IMR-90 (cell line): ENCODE results near the gene FLVCR2. TPM values are rescaled to one million over a fixed set of nuclear protein-coding genes. Genes with fewer than 3 reads are reported as not detected.

ENCODE experiments used
- ATAC-seq: fragments of 200-7000 bp; cut with Tn5 transposase; 2 replicates; pipeline ENCODE4 v1.9.1; 2020; ENCODE audit warnings: low read depth, mild to moderate bottlenecking, moderate library complexity
- BruUV-seq: library from RNA; stranded (reverse); fragments of 400-500 nt; replicated peaks from 2 replicates; lab custom pipeline; 2021; lab: Mats Ljungman, UMichigan
- CTCF ChIA-PET: fragments of 300-600 bp; formaldehyde crosslinking; extraction: SDS; loops from one replicate; lab custom pipeline; 2021; ENCODE audit warnings: antibody characterized with exemption; lab: Yijun Ruan, JAX
- POLR2A ChIA-PET: fragments of 300-600 bp; sonication (Branson Sonifier 250); formaldehyde crosslinking; loops from one replicate; lab custom pipeline; 2022; ENCODE audit warnings: antibody characterized with exemption; ENCODE audit not compliant: unreplicated experiment; lab: Charles Lee
- DNase-seq: peaks from one replicate; pipeline ENCODE4 v3.0.0; 2013
- H2AFZ ChIP-seq: replicated peaks from 2 replicates; pipeline ENCODE3; 2013; ENCODE audit warnings: low read length, mild to moderate bottlenecking; ENCODE audit not compliant: poor library complexity
- H2AK5ac ChIP-seq: 2 replicates; pipeline ENCODE4 v1.6.1; 2013; ENCODE audit warnings: low read depth, low read length, inconsistent platforms
- H2AK9ac ChIP-seq: replicated peaks from 2 replicates; pipeline ENCODE3; 2013; ENCODE audit warnings: mild to moderate bottlenecking, low read depth, low read length, moderate library complexity; ENCODE audit not compliant: poor library complexity
- H2BK120ac ChIP-seq: 2 replicates; pipeline ENCODE4 v1.6.1; 2013; ENCODE audit warnings: low read depth, low read length, inconsistent platforms
- H2BK15ac ChIP-seq: 3 replicates; pipeline ENCODE4 v1.6.1; 2013; ENCODE audit warnings: low read depth, low read length, inconsistent platforms
- H2BK20ac ChIP-seq: 2 replicates; pipeline ENCODE4 v1.6.1; 2013; ENCODE audit warnings: low read depth, mild to moderate bottlenecking, inconsistent platforms, low read length, moderate library complexity
- H2BK5ac ChIP-seq: 2 replicates; pipeline ENCODE4 v1.6.1; 2013; ENCODE audit warnings: mild to moderate bottlenecking, low read depth, low read length, inconsistent platforms; ENCODE audit not compliant: poor library complexity, severe bottlenecking
- H3K14ac ChIP-seq: replicated peaks from 2 replicates; pipeline ENCODE4 v1.6.1; 2013; ENCODE audit warnings: low read depth, low read length, inconsistent platforms
- H3K18ac ChIP-seq: 2 replicates; pipeline ENCODE4 v1.6.1; 2013; ENCODE audit warnings: low read depth, low read length, control low read depth
- H3K23ac ChIP-seq: 2 replicates; pipeline ENCODE4 v1.6.1; 2013; ENCODE audit warnings: low read depth, low read length, inconsistent platforms
- H3K27ac ChIP-seq: 2 replicates; pipeline ENCODE4 v1.5.1; 2013; ENCODE audit warnings: mild to moderate bottlenecking, control low read depth, low read length; ENCODE audit not compliant: insufficient read depth
- H3K27me3 ChIP-seq: 2 replicates; pipeline ENCODE4 v1.6.1; 2013; ENCODE audit warnings: low read length; ENCODE audit not compliant: control insufficient read depth, insufficient read depth
- H3K36me3 ChIP-seq: 2 replicates; pipeline ENCODE4 v1.6.1; 2013; ENCODE audit warnings: low read length, mixed read lengths; ENCODE audit not compliant: control insufficient read depth, insufficient read depth
- H3K4ac ChIP-seq: 2 replicates; pipeline ENCODE4 v1.6.1; 2013; ENCODE audit warnings: low read depth, low read length, inconsistent platforms
- H3K4me1 ChIP-seq: 2 replicates; pipeline ENCODE4 v1.6.1; 2013; ENCODE audit warnings: low read length, mixed read lengths; ENCODE audit not compliant: control insufficient read depth, insufficient read depth
- H3K4me2 ChIP-seq: 2 replicates; pipeline ENCODE4 v1.6.1; 2013; ENCODE audit warnings: low read depth, mild to moderate bottlenecking, control low read depth, low read length, moderate library complexity
- H3K4me3 ChIP-seq: 2 replicates; pipeline ENCODE4 v1.5.1; 2013; ENCODE audit warnings: low read depth, mild to moderate bottlenecking, control low read depth, low read length, moderate library complexity; ENCODE audit not compliant: insufficient read depth
- H3K56ac ChIP-seq: 2 replicates; pipeline ENCODE4 v1.6.1; 2013; ENCODE audit warnings: low read length, inconsistent platforms; ENCODE audit not compliant: insufficient read depth; ENCODE audit errors: extremely low read depth
- H3K79me1 ChIP-seq, 2 experiments: 2 replicates each; pipeline ENCODE4 v1.6.1; 2013; ENCODE audit warnings: low read length in 2 of 2, inconsistent platforms in 1 of 2, low read depth in 1 of 2
- H3K9ac ChIP-seq: 2 replicates; pipeline ENCODE4 v1.6.1; 2013; ENCODE audit warnings: low read depth, low read length, control low read depth
- H3K9me1 ChIP-seq: 2 replicates; pipeline ENCODE4 v1.6.1; 2013; ENCODE audit warnings: low read length, inconsistent platforms; ENCODE audit not compliant: insufficient read depth
- H3K9me3 ChIP-seq: 2 replicates; pipeline ENCODE4 v1.6.1; 2013; ENCODE audit warnings: low read length; ENCODE audit not compliant: control insufficient read depth, insufficient read depth
- H4K20me1 ChIP-seq: 2 replicates; pipeline ENCODE4 v1.6.1; 2013; ENCODE audit warnings: low read length, inconsistent platforms; ENCODE audit not compliant: insufficient read depth
- H4K5ac ChIP-seq: 2 replicates; pipeline ENCODE4 v1.6.1; 2013; ENCODE audit warnings: mild to moderate bottlenecking, low read depth, low read length, control low read depth
- H4K8ac ChIP-seq, 2 experiments: 2 replicates each; pipeline ENCODE4 v1.6.1; 2013; ENCODE audit warnings: low read depth in 2 of 2, low read length in 2 of 2, control low read depth in 1 of 2, inconsistent platforms in 1 of 2
- H4K91ac ChIP-seq: 2 replicates; pipeline ENCODE4 v1.6.1; 2013; ENCODE audit warnings: low read depth, low read length, inconsistent platforms; ENCODE audit not compliant: insufficient read depth
- BHLHE40 ChIP-seq: fragments of 150-350 bp; IDR thresholded peaks from 2 replicates; pipeline ENCODE4 v1.6.1; 2016; ENCODE audit warnings: mild to moderate bottlenecking, low read depth, low read length
- CEBPB ChIP-seq: IDR thresholded peaks from 2 replicates; pipeline ENCODE4 v1.6.1; 2012; ENCODE audit warnings: low read depth, low read length, improper control_type of control experiment
- CHD1 ChIP-seq: IDR thresholded peaks from 2 replicates; pipeline ENCODE4 v1.6.1; 2012; ENCODE audit warnings: low read depth, low read length, improper control_type of control experiment
- FOS ChIP-seq: fragments of 150-350 bp; IDR thresholded peaks from 2 replicates; pipeline ENCODE4 v1.6.1; 2016; ENCODE audit warnings: low read depth, low read length
- MAFK ChIP-seq: IDR thresholded peaks from 2 replicates; pipeline ENCODE4 v1.6.1; 2012; ENCODE audit warnings: low read depth, low read length, improper control_type of control experiment
- MAZ ChIP-seq: IDR thresholded peaks from 2 replicates; pipeline ENCODE4 v1.6.1; 2012; ENCODE audit warnings: low read depth, mild to moderate bottlenecking, low read length, improper control_type of control experiment, moderate library complexity, borderline replicate concordance
- MXI1 ChIP-seq: IDR thresholded peaks from 2 replicates; pipeline ENCODE4 v1.6.1; 2012; ENCODE audit warnings: low read depth, mild to moderate bottlenecking, low read length, moderate library complexity, borderline replicate concordance
- NFE2L2 ChIP-seq: fragments of 150-350 bp; IDR thresholded peaks from 2 replicates; pipeline ENCODE4 v1.6.1; 2016; ENCODE audit warnings: low read depth, mild to moderate bottlenecking, low read length
- POLR2A ChIP-seq: IDR thresholded peaks from 2 replicates; pipeline ENCODE4 v1.6.1; 2012; ENCODE audit warnings: mild to moderate bottlenecking, low read depth, low read length
- RAD21 ChIP-seq: IDR thresholded peaks from 2 replicates; pipeline ENCODE4 v1.6.1; 2012; ENCODE audit warnings: low read length, improper control_type of control experiment
- RCOR1 ChIP-seq: IDR thresholded peaks from 2 replicates; pipeline ENCODE4 v1.6.1; 2012; ENCODE audit warnings: mild to moderate bottlenecking, low read length, improper control_type of control experiment; ENCODE audit not compliant: insufficient replicate concordance
- RFX5 ChIP-seq: IDR thresholded peaks from 2 replicates; pipeline ENCODE4 v1.8.0; 2012; ENCODE audit warnings: low read depth, mild to moderate bottlenecking, low read length, moderate library complexity
- SMC3 ChIP-seq: fragments of 150-350 bp; IDR thresholded peaks from 2 replicates; pipeline ENCODE4 v1.6.1; 2016; ENCODE audit warnings: low read depth, mild to moderate bottlenecking, antibody characterized with exemption, low read length, moderate library complexity
- WGBS, 2 experiments: methylation state at CpG; one replicate each; pipeline versions ENCODE4 v1.1.5 to v1.1.7; 2013; ENCODE audit warnings: missing lambda C conversion rate in 2 of 2; ENCODE audit not compliant: insufficient read length in 1 of 2; ENCODE audit errors: extremely low coverage in 2 of 2; 5-methylcytosine and 5-hydroxymethylcytosine counted together
- dilution Hi-C: fragments of 300-500 bp; cut with HindIII; formaldehyde crosslinking; loops from one replicate; pipeline ENCODE4 v1.14.3; 2018; ENCODE audit warnings: low sequenced_read_pairs; ENCODE audit not compliant: unreplicated experiment
- in situ Hi-C: fragments of 300-500 bp; cut with MboI; formaldehyde crosslinking; loops from 3 replicates; pipeline ENCODE4 v1.14.3; 2019; ENCODE audit warnings: low sequenced_read_pairs, inconsistent platforms, mixed read lengths
- intact Hi-C: fragments of 100-400 bp; cut with micrococcal nuclease; formaldehyde crosslinking; loops from 2 replicates; pipeline ENCODE4 v1.10.0; 2022
- polyA plus RNA-seq, 3 experiments: library from polyadenylated mRNA; depleted of rRNA; stranded (reverse); fragments of >200 nt; gene quantifications; 2 replicates each; pipeline ENCODE4 v1.2.3, GENCODE V29; 2012; ENCODE audit warnings: low replicate concordance in 1 of 3
- total RNA-seq: library from RNA; depleted of rRNA; stranded (reverse); fragments of >200 nt; gene quantifications from 2 replicates; pipeline ENCODE4 v1.2.3, GENCODE V29; 2012
- TF ChIP-seq, protein P1 (sequence below): fragments of 150-350 bp; IDR thresholded peaks from 2 replicates; pipeline ENCODE4 v1.6.1; 2016; ENCODE audit warnings: low read depth, mild to moderate bottlenecking, low read length, moderate library complexity, borderline replicate concordance
- TF ChIP-seq, protein P2 (sequence below): conservative IDR thresholded peaks from 2 replicates; pipeline ENCODE4 v1.5.1; 2012; ENCODE audit warnings: mild to moderate bottlenecking, low read depth, low read length, improper control_type of control experiment
- TF ChIP-seq, protein P3 (sequence below): fragments of 150-350 bp; IDR thresholded peaks from 2 replicates; pipeline ENCODE4 v1.6.1; 2017; ENCODE audit warnings: mild to moderate bottlenecking, antibody characterized with exemption, low read length, low read depth

The FLVCR2 gene
- total and polyA plus RNA-seq, 2 of the 4 experiments (the other 2 are of a cell fraction) = 0.94 to 1.4 TPM

DNA sequence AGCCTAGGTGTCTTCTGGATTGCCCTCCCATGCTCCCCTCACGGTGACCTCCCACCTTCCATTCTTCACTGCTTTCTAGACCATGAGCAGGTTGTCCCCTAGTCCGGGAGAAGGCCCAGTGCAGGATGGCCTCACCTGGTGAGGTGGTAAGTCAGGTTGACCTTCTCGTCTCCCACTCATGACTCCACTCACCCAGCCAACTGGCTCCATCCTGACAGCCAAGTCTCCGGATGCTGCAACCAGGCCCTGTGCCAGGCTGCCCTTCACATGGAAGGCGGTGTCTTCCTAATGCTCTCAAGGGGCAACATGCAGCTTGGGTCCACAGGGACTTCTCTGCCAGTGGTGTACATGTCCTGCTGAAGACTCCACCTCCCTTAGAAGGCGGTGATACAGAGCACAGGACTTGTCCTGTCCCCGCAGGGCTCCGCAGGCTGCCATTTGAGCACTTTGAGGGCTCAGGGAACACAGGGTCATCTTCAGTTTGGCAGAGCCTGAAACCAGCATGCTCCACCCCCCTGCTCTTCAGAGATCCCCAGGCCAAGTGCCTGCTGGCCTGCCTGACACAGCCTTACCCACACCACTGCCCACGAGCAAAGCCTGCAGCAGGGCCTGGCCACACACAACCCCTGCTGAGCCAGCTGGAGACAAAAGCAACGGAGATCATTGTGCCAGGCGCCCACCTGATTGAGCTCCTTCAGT lies 30.7 kb upstream of the FLVCR2 start:
- H3K27me3 ChIP-seq = peaks cover 14% of the 10 kb centered on the region
- intact Hi-C loops (no loop called here), in situ Hi-C loops (no loop called here), dilution Hi-C loops (no loop called here)
- H3K56ac ChIP-seq = no peak overlapping the region
- no peak overlapping the region for H2BK120ac ChIP-seq
- no peak overlapping the region for H4K5ac ChIP-seq
- 89% methylated on average over 4 of the region's 11 CpGs; no CpG with 5 or more reads in 1 of the 2 experiments for WGBS, 2 experiments
- H2AFZ ChIP-seq = no peak overlapping the region
- no peaks in the 10 kb centered on the region for H3K36me3 ChIP-seq
- H3K27ac ChIP-seq = no peak overlapping the region
- H3K14ac ChIP-seq = no peak overlapping the region
- H2AK9ac ChIP-seq = no peak overlapping the region
- H3K4ac ChIP-seq = no peak overlapping the region
- ATAC-seq = no peak
- no peaks in the 10 kb centered on the region for H3K9me1 ChIP-seq
- H2BK20ac ChIP-seq = no peak overlapping the region
- H3K9me3 ChIP-seq = no peaks in the 10 kb centered on the region
- no peak overlapping the region for H3K4me3 ChIP-seq
- no peak for TF ChIP-seq RFX5
- no peak for TF ChIP-seq FOS
- TF ChIP-seq MAFK = no peak
- no peak for TF ChIP-seq RCOR1
- no peak for TF ChIP-seq NFE2L2
- no peak for TF ChIP-seq MXI1
- TF ChIP-seq CEBPB = no peak
- no peak for TF ChIP-seq POLR2A
- TF ChIP-seq, protein P1, sequence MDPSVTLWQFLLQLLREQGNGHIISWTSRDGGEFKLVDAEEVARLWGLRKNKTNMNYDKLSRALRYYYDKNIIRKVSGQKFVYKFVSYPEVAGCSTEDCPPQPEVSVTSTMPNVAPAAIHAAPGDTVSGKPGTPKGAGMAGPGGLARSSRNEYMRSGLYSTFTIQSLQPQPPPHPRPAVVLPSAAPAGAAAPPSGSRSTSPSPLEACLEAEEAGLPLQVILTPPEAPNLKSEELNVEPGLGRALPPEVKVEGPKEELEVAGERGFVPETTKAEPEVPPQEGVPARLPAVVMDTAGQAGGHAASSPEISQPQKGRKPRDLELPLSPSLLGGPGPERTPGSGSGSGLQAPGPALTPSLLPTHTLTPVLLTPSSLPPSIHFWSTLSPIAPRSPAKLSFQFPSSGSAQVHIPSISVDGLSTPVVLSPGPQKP = no peak
- TF ChIP-seq BHLHE40 = no peak
- TF ChIP-seq CHD1 = no peak
- TF ChIP-seq MAZ = no peak
- TF ChIP-seq, protein P2, sequence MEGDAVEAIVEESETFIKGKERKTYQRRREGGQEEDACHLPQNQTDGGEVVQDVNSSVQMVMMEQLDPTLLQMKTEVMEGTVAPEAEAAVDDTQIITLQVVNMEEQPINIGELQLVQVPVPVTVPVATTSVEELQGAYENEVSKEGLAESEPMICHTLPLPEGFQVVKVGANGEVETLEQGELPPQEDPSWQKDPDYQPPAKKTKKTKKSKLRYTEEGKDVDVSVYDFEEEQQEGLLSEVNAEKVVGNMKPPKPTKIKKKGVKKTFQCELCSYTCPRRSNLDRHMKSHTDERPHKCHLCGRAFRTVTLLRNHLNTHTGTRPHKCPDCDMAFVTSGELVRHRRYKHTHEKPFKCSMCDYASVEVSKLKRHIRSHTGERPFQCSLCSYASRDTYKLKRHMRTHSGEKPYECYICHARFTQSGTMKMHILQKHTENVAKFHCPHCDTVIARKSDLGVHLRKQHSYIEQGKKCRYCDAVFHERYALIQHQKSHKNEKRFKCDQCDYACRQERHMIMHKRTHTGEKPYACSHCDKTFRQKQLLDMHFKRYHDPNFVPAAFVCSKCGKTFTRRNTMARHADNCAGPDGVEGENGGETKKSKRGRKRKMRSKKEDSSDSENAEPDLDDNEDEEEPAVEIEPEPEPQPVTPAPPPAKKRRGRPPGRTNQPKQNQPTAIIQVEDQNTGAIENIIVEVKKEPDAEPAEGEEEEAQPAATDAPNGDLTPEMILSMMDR = no peak
- TF ChIP-seq, protein P3, sequence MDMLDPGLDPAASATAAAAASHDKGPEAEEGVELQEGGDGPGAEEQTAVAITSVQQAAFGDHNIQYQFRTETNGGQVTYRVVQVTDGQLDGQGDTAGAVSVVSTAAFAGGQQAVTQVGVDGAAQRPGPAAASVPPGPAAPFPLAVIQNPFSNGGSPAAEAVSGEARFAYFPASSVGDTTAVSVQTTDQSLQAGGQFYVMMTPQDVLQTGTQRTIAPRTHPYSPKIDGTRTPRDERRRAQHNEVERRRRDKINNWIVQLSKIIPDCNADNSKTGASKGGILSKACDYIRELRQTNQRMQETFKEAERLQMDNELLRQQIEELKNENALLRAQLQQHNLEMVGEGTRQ = no peak
- TF ChIP-seq SMC3 = no peak
- no peak for TF ChIP-seq RAD21
- H4K8ac ChIP-seq = no peak overlapping the region
- ChIA-PET POLR2A (no interaction called here), CTCF (no interaction called here)
- H3K79me1 ChIP-seq = no peaks in the 10 kb centered on the region
- H4K20me1 ChIP-seq = no peaks in the 10 kb centered on the region
- peaks cover 4% of the 10 kb centered on the region for H3K4me1 ChIP-seq
- H4K91ac ChIP-seq = no peak overlapping the region
- H3K18ac ChIP-seq = no peak overlapping the region
- H2AK5ac ChIP-seq = no peak overlapping the region
- no peak overlapping the region for H3K9ac ChIP-seq
- H3K23ac ChIP-seq = no peak overlapping the region
- DNase-seq = no peak
- no peak overlapping the region for H2BK15ac ChIP-seq
- H2BK5ac ChIP-seq = no peak overlapping the region
- H3K4me2 ChIP-seq = no peak overlapping the region
- no TSS peak for BruUV-seq
